KBM-7 (cell line): ENCODE measurements around the gene PAGE2B.
A peak's percentile ranks its signal among the peaks of the same experiment; 100 is the strongest.
"Not testable (repeated sequence)": the region's sequence is repeated elsewhere in the genome, so short reads cannot be mapped to it uniquely, and the experiment has no call there.

ENCODE experiments used
- DNase-seq: peaks from one replicate; pipeline ENCODE4 v3.0.0-alpha.2; 2015
- in situ Hi-C: fragments of 300-500 bp; cut with MboI; formaldehyde crosslinking; loops from 2 replicates; pipeline ENCODE4 v1.14.3; 2020; ENCODE audit warnings: low sequenced_read_pairs, low pct_unique_long_range_greater_than_20kb, mixed read lengths

Gene PAGE2B, protein sequence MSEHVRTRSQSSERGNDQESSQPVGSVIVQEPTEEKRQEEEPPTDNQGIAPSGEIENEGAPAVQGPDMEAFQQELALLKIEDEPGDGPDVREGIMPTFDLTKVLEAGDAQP

DNA sequence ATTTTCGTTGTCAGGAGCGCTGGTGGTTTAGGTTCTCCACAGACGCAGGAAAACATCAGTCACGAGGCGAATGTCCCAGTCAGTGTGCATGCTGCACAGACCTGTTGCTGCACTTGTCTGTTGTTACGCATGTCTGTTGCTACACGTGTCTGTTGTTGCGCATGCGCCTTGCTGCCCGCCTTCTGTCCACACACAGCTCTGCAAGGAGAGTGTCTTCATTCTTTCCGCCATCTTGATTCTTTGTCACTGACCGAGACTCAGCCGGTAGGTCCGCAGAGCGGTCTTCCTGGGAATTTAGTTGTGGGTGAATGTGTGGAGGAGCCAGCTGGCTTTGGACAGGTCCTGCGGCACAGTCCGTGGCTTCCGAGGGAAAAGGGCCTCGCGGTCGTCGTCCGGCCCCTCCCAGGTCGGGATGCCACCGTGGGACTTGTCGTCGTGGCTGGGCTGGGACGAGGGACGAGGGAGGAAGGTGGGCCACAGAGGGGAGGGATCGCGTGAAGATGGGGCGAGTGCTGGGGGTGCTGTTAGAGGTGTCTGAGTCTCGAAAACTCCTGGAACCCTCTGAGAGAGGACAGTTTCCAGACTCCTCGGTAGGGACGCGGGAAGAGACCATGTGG, at the start of gene PAGE2B:
TSS of gene PAGE2B (plus strand) at position 180 of the 617 bp plus-strand sequence. CDS start 1,012 bp downstream, outside the sequence.
- in situ Hi-C loops = no loop called here
- DNase-seq = no peak

DNA sequence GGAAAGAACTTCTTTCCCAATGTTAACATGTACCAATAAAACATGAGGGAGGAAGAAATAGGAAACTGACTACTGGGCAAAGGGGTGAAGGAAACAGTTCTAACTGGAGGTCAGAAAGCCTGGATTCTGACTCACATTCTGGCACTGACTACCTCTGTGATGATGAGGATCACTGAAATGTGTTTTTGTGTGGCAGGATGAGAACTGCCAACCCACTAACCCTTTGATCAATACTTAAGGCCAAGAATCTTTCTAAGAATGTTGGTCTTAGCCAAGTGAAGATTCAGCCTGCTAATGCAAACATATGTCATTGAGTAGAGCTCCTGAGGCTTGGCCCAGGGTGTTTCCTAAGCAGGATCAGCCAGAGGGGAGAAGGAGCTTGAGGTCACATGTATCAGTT, 48.7 kb upstream of the PAGE2B start:
- in situ Hi-C loops = no loop called here
- DNase-seq = no peak

DNA sequence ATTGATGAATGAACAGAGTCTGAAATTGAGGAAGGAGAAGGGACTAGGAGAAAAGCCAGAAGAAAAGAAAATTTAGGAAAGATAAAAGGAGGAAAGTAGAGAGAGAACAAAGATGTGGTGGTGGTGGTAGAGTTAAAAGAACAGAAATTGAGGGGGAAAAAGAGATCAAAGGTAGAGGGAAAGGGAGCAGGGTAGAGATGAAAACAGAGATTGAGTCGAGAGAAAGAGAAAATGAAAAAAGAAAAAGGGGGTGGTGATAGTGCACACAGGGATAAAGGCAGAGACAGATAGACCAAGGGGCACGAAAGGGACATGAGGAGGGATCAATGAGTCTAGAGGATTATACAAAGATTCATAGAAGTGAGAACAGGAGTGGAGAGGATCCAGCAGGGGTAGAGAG, 48.0 kb upstream of the PAGE2B start:
- in situ Hi-C loops = no loop called here

DNA sequence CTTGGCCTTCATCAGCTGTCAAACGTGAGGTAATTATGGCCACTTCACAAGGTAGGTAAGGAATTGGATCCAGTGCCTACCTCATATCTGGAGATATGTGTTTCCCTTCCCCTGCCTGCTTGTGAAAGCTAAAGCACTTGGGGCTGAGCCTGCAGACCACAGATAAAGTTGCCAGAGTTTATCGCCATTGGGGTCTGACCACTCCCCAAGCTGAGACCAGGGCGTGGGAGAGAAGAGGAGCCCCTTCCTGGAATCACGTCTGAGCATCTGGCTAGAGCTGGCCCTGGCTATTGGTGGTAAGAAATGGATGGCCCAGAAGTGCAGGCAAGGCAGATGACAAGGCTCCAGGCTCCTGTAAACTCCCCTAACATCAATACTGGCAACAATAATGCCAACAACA, 46.8 kb upstream of the PAGE2B start:
- DNase-seq = no peak
- in situ Hi-C loops = no loop called here

More for the DNA sequence above, 48.0 kb upstream of the PAGE2B start:
- no peak for DNase-seq

DNA sequence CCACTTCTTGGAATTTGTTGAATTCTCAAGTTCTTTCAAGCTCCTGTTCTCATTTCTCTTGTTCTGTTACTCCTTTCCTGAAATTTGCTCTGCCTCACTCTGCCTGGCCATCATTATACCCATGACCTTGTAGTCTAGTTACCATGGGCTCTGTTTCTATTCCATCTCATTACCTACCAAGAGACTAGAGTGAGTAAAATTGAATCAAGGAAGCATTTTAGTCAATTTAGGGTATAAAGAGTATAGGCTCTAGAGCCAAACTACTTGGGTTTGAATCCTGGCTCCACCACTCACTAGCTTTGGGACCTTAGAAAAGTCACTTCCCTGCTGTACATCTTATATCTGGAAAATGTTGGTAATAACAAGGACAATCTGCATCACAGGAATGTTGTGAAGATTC, 46.2 kb upstream of the PAGE2B start:
- DNase-seq = no peak
- in situ Hi-C loops = no loop called here

DNA sequence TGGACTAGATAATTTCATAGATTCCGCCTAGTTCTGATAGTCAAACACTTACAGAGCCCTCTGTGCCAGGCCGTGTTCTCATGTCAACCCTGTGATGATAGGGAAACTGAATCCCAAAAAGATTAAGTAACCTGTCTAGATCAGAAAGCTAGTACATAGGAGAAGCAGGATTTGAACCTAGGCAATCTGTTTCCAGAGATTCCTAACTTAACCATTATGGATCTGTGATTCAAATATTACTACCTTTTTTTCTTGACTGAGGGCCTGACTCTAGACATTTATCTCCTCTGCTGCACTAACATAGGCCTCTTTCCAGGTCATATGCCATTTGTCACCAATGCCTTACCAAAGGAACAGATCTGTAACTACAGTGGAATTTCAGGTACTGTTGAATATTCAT, 45.5 kb upstream of the PAGE2B start:
- no peak for DNase-seq
- in situ Hi-C loops = no loop called here

DNA sequence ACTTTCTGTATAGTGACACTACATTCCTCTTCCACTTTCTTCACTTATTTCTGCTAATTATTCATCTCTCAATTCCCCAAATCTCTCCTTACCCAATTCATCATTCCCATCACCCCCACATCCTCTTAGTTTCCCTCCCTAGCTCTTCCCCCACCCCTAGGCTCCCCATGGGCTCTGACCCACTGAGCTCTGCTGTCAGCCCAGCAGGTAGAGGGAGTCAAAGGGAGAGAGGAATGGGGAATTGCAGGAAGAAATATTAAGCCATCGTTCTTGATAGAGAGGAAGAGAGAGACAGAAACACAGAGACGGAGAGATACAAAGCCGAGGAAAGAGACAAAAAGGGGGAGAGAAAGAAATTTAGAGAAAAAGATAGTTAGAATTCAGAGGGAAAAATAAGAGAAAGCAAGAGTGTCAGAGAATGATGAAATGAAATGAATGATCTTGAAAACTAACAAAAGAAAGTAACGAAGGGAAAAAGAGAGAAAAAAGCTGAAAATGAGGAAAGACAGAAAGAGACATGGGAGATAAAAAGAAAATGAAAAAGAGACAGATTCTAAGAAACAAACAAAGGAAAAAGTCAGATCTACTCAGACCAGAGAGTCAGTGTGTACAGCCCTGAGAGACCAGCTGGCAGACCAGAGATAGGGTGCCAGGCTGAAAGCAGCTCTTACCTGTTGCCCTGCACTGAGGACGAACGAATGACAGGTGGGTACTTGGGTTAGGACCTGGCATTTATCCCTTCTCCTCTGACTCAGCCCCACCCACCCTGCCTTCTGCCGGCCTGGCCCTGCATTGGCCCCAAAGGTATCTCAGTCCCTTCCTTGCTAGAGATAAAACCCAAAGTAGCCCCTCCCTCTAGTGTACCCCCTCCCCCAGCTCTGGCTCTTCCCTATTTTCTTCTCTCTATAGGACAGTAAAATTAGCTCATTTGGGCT, 44.3 kb upstream of the PAGE2B start, which contains the start of gene ALAS2:
TSS of gene ALAS2 (minus strand) at position 707 of the 935 bp plus-strand sequence. CDS start 4,977 bp downstream, outside the sequence.
- no peak for DNase-seq
- in situ Hi-C loops = no loop called here

DNA sequence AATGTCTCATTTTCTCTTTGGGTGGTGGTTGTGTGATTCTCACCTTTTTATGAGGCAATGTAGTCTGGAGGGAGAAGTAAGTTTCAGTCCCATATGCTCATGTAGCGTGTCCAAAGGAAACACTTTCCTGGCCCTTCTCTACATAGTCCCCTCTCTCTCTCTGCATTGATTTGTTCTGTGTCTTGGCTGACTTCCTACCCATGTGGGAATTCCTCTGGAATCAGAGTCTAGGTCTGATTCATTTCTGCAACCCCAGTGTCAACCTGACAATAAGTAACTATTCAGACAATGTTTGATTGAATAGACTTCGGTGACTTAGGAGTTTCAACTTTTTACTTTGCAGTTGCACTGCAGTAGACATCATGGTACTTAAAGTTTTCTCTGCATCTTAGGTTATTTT, 41.4 kb upstream of the PAGE2B start:
- in situ Hi-C loops = no loop called here
- no peak for DNase-seq

DNA sequence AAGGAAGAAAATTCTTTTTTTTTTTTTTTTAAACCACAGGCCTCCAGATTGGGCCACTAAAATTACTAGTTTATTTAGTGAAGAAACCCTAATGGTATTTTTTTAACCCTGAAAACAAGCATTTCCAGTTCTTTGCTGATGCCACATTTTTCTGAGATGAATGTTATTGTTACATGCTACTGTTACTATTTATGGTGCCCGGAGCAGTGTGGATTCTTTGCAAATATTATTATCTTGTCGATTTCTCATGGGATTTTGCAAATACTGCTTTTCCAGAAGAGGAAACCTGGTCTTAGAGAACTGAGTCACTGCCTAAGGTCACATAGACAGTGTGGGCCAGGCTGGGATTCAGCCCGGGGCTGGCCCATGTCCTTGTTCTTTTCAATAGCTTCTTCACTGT, 35.4 kb upstream of the PAGE2B start:
- no peak for DNase-seq
- in situ Hi-C loops = no loop called here

DNA sequence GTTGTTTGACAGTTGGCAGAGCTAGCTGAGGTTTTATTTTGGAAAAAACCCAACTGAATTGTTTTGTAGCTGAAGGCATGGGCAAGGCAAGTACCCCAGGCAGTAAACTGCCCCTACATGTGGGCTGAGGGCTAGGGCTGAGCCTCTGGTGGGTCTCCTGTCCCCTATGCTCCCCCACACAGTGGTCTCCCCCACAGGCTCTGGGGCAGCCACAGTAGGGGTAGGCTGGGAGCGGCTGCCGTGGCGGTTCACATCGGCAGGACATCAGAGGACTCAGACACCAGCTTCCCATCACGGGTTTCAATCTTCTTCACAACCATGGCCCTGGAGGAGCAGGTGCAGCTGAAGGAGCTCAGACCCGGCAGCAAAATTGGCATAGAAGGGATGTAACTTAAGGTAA, 33.3 kb upstream of the PAGE2B start:
- in situ Hi-C loops = no loop called here
- no peak for DNase-seq

DNA sequence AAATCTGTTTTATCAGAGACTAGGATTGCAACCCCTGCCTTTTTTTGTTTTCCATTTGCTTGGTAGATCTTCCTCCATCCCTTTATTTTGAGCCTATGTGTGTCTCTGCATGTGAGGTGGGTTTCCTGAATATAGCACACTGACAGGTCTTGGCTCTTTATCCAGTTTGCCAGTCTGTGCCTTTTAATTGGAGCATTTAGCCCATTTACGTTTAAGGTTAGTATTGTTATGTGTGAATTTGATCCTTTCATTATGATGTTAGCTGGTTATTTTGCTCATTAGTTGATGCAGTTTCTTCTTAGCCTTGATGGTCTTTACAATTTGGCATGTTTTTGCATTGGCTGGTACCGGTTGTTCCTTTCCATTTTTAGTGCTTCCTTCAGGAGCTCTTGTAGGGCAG, 24.2 kb upstream of the PAGE2B start:
- DNase-seq, in situ Hi-C loops: not testable (repeated sequence)

DNA sequence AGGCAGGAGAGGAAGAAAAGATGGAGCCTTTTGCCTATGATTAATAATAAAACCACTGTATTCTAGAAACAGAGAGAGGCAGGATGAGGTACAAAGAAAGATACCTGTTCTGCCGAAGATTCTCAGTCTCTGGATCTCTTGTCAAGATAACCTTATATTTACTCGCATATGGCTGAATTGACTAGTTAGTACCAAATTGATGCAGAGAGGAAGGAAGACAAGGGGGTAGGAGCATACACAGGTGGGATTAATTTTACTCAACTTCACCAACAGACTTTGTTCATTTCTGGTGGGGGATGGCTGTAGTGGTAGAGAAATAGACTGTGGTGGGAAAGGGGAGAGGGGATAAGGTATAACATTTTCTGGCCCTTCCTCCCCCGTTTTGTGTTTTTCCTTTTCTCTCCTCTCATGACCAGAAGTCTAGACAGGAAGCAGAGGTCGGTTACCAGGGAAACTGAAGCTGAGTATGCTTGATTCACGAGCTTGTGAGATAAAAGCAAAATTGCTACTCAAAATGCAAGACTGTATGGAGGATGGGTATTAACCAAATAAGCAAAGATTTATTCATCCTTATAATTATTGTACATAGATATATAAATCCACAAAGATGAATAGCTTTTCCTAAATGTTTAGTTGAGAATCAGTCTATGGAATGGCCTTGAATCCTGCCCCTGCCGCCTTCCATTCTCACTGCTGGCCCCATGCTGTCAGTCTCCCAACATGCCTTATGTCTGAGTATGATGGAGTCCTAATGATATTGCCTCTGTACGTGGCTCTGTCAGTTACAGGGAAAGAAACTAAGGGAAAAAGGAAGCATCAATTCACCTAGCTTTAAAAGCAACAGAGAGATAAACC, 17.8 kb upstream of the PAGE2B start:
- peak; percentile 22 for DNase-seq
- in situ Hi-C loops = no loop called here

DNA sequence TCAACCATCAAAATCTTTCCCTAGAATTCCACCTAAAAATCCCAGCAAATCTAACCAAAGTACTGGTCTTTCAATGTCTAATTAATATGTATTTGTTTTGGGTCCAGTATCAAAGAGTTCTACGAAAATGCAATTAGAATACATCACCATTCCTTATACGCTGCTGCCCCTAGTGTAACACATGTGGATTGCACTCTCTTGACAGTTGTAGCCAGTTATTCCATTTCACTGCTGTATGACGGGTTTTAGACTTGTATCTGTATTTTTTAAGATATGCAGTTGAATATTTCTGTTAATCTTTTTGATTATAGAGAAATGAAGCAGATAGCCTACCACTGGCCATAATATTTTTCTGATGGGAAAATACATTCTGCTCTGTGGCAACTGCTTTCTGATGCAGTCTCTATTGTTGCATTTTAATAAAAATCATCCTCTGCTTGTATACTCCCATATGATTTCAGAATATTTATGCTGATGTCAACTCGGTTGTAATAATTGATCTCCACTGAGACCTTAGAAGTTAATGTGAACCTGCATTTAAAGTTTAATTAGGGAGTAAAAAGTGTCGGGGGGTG, 17.1 kb upstream of the PAGE2B start:
- peak; percentile 52 for DNase-seq
- in situ Hi-C loops = no loop called here

DNA sequence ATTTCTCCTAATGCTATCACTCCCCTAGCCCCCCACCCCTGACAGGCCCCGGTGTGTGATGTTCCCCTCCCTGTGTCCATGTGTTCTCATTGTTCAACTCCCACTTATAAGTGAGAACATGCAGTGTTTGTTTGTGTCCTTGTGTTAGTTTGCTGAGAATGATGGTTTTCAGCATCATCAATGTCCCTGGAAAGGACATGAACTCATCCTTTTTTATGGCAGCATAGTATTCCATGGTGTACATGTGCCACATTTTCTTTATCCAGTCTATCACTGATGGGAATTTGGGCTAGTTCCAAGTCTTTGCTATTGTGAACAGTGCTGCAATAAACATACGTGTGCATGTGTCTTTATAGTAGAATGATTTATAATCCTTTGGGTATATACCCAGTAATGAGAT, 7.7 kb upstream of the PAGE2B start:
- in situ Hi-C loops, DNase-seq: not testable (repeated sequence)

DNA sequence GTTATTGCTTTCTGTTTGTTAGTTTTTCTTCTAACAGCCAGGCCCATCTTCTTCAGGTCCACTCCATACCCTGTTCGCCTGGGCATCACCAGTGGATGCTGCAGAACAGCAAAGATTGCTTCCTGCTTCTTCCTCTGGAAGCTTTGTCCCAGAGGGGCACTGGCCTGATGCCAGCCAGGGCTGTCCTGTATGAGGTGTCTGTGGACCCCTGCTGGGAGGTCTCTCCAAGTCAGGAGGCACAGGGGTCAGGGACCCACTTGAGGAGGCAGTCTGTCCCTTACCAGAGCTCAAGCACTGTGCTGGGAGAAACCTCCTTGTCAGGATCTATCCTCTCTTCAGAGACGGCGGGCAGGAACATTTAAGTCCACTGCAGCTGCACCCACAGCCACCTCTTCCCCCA, 2.5 kb upstream of the PAGE2B start:
- in situ Hi-C loops = no loop called here
- no peak for DNase-seq

DNA sequence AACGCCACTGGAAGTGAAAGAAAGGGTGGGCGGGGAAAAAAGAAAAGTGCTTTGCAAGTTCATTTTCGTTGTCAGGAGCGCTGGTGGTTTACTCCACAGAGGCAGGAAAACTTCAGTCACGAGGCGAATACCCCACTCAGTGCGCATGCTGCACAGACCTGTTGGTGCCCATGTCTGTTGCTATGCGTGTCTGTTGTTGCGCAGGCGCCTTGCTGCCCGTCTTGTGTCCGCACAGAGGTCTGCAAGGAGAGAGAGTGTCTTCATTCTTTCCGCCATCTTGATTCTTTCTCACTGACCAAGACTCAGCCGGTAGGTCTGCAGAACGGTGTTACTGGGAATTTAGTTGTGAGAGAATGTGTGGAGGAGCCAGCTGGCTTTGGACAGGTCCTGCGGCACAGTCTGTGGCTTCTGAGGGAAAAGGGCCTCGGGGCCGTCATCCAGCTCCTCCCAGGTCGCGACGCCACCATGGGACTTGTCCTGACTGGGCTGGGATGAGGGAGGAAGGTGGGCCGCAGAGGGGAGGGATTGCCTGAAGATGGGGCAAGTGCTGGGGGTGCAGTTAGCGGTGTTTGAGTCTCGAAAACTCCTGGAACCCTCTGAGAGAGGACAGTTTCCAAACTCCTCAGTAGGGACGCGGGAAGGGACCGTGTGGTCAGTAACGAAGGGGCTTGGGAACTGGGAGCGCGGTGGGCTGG, 14.1 kb downstream of the PAGE2B start, which contains the start of gene PAGE2:
TSS of gene PAGE2 (plus strand) at position 224 of the 695 bp plus-strand sequence. CDS start 1,003 bp downstream, outside the sequence.
- in situ Hi-C loops = no loop called here
- no peak for DNase-seq

DNA sequence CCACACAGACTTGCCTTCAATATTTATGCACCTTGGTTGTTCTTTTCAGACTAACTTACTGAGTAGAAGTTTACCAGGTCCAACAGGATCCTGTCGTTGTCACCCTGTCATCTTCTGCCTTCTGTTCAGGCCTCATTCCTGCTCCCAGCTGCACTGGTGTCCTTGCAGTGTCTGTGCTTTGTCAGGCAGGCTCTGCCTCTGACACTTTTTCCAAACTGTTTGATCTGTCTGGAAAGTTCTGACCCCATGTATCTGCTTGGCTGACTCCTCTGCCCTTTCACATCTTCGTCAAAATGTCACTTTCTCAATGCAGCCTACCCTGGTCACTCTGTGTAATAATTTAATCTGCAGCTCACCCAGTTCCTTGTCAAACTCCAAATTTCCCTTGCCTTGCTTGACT, 23.9 kb downstream of the PAGE2B start:
- in situ Hi-C loops = no loop called here
- DNase-seq = no peak

DNA sequence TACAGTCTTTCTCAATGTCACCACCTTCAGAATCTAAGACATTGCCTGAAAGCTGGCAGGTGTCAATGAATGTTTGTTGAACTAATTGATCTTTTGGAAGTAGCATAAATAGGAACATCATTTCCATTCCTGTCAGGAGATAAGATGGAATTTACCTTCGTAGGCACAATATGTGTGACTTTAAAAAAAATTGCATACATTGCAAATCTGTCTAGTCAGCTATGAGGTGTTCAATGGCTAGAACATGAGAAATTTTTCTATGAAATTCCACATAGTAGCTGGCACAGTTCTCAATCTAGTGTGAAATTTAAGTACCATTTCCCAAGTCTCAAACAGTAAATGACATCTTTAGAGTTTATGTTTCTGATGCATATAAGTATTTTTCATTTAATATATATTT, 24.3 kb downstream of the PAGE2B start:
- in situ Hi-C loops = no loop called here
- no peak for DNase-seq
